ENCODE results near the gene TSC22D3.

DNA sequence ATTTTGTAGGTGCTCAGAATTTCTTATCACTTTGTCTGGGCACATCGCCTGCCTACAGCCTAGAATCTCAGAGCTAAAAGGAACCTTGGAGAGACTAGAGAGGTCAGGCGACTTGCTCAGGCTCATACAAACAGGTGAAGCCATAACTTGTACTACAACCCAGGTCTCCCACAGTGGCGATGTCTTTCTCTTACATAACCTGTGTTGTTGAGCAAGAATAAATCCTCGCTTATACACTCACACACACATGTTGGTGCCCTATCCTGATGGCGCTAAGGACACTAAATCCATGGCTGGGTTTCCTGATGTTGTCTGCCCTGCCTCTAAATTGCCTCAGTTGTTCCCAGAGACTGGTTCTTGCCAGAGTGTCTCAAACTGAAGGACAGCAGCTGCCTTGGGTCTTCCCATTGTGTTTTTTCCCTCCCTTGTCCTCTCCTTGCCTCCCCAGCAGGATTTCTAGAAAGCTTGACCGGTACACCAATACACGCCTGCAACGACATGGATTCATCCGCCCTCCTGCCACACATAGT lies 1.6 kb downstream of the TSC22D3 start:
- TF ChIP-seq, protein P1, sequence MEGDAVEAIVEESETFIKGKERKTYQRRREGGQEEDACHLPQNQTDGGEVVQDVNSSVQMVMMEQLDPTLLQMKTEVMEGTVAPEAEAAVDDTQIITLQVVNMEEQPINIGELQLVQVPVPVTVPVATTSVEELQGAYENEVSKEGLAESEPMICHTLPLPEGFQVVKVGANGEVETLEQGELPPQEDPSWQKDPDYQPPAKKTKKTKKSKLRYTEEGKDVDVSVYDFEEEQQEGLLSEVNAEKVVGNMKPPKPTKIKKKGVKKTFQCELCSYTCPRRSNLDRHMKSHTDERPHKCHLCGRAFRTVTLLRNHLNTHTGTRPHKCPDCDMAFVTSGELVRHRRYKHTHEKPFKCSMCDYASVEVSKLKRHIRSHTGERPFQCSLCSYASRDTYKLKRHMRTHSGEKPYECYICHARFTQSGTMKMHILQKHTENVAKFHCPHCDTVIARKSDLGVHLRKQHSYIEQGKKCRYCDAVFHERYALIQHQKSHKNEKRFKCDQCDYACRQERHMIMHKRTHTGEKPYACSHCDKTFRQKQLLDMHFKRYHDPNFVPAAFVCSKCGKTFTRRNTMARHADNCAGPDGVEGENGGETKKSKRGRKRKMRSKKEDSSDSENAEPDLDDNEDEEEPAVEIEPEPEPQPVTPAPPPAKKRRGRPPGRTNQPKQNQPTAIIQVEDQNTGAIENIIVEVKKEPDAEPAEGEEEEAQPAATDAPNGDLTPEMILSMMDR (IDR thresholded peaks at IDR 0.05), result no peak
- TF ChIP-seq POLR2A (IDR thresholded peaks at IDR 0.05), result no peak

Measured in uterus (tissue), 2 donors.